Uterus (tissue), 2 donors: ENCODE measurements around the gene SLC25A21.

Experiments used
- CTCF ChIP-seq, 4 experiments: fragments of 200-600 bp in 2 of 4; fragments of 450-650 bp in 2 of 4; sonication (generic) in 2 of 4; IDR thresholded peaks; one replicate each; pipeline ENCODE4 v1.5.1; 2016 to 2019; ENCODE audit warnings: antibody characterized with exemption in 4 of 4, mild to moderate bottlenecking in 2 of 4, moderate library complexity in 1 of 4
- POLR2A ChIP-seq, 2 donors: fragments of 450-650 bp; IDR thresholded peaks; one replicate each; pipeline ENCODE4 v1.6.1; 2016; ENCODE audit warnings: antibody characterized with exemption in 2 of 2, mild to moderate bottlenecking in 1 of 2, moderate library complexity in 1 of 2

GRCh38 chr14:37034410-37035285 is 137.8 kb downstream of the SLC25A21 start:
- TF ChIP-seq POLR2A (IDR thresholded peaks at IDR 0.05) (no peak), CTCF (IDR thresholded peaks at IDR 0.05) (no peak)
